Right lobe of liver (tissue), 4 donors: Measurements from ENCODE around the gene NTN4.

Experiments used
- CTCF ChIP-seq, 4 donors: fragments of 200-600 bp in 3 of 4; fragments of 450-650 bp in 1 of 4; IDR thresholded peaks; one replicate each; pipeline versions ENCODE4 v1.5.1 to v1.8.0; 2016 to 2022; ENCODE audit warnings: antibody characterized with exemption in 4 of 4, mild to moderate bottlenecking in 2 of 4
- POLR2A ChIP-seq: fragments of 450-650 bp; IDR thresholded peaks from one replicate; pipeline ENCODE4 v1.6.1; 2017; ENCODE audit warnings: antibody characterized with exemption, mild to moderate bottlenecking
- donor health status: DM: no; HTN: no; CAD: no.
- donor health status: DM: no; HTN: no; CAD: no.
- donor health status: DM: no; HTN: yes; CAD: no.

- TF ChIP-seq CTCF (IDR thresholded peaks at IDR 0.05) (no peak), POLR2A (no peak)
These were observed 59.0 kb downstream of the NTN4 start for GRCh38 chr12:95731519-95731958.
